ENCODE results near the gene PTPRT. TPM values are rescaled to one million over a fixed set of nuclear protein-coding genes. Genes with fewer than 3 reads are reported as not detected.

PTPRT gene
- total and polyA plus RNA-seq, 5 donors, result 0.06 to 0.40 (median 0.20) TPM

DNA sequence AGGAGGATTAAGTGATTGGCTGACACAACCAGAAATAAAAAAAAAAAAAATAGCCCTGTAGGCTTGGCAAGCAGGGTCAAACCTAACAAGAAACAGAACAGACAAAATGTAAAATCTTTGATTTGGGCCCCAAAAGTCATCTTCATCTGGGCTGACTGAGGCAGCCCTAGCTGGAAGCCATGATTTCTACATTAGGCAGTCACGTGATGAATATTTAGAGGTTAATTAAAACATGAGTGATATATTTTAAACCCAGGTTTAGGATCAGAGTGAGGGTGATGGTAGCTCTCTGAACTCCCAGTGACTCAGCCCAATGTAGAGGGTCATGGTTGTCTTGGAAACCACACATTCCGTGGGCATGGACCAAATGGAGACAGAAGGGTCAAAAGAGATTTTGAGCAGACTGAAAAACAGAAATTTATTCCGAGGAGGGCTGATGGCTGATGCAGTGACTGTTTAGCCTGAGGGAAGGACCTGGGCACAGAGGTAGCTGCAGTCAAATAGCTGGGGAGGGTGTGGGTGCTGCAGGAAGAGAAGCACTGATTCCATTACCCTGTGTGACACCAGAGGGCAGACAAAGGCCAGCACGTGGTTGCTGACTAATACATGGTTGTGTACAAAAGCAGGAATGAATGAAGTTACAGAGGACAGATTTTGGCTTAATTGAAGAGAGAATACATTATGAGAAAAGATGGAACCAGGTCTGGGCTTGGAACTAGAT is 998.4 kb downstream of the PTPRT start:
- no peaks in the 10 kb centered on the region for H3K9me3 ChIP-seq (ENCODE audit: control insufficient read depth, low read length)
- WGBS, result 61% methylated on average over 4 of the region's 4 CpGs
- H3K4me3 ChIP-seq (ENCODE audit: low read length), result no peak overlapping the region
- DNase-seq (no peak), ATAC-seq (no peak)
- no peaks in the 10 kb centered on the region for H3K27me3 ChIP-seq (ENCODE audit: control insufficient read depth, insufficient read depth)
- H3K27ac ChIP-seq (ENCODE audit: low read length), result no peak overlapping the region
- intact Hi-C loops (cut with DNase I), result no loop called here
- H3K4me1 ChIP-seq (ENCODE audit: control insufficient read depth, insufficient read depth, low read length), result no peaks in the 10 kb centered on the region

DNA sequence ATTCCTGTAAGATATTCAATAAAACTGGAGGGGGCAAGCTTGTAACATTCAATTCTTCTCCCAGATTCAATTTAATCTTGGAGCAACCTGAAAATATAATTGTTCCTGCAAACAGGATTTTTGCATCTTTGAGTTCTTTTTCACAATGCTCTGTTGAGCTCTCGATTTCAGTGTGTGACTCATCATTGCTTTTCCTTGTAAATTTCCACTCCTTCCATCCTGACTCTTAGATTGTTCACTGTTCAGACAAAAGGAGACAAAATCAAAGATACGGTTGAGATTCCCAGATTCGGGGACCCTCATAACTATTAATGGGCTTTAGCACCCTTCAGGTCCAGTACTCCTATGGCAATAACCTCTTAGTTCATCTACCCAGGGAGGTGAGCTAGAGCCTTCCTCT is 999.6 kb downstream of the PTPRT start:
- no peak overlapping the region for H3K4me3 ChIP-seq (ENCODE audit: low read length)
- no peaks in the 10 kb centered on the region for H3K9me3 ChIP-seq (ENCODE audit: control insufficient read depth, low read length)
- ATAC-seq (no peak), DNase-seq (no peak)
- no peak overlapping the region for H3K27ac ChIP-seq (ENCODE audit: low read length)
- WGBS, result 74% methylated on average over 3 of the region's 3 CpGs
- H3K27me3 ChIP-seq (ENCODE audit: control insufficient read depth, insufficient read depth), result no peaks in the 10 kb centered on the region
- intact Hi-C loops (cut with DNase I), result no loop called here
- no peaks in the 10 kb centered on the region for H3K4me1 ChIP-seq (ENCODE audit: control insufficient read depth, insufficient read depth, low read length)

DNA sequence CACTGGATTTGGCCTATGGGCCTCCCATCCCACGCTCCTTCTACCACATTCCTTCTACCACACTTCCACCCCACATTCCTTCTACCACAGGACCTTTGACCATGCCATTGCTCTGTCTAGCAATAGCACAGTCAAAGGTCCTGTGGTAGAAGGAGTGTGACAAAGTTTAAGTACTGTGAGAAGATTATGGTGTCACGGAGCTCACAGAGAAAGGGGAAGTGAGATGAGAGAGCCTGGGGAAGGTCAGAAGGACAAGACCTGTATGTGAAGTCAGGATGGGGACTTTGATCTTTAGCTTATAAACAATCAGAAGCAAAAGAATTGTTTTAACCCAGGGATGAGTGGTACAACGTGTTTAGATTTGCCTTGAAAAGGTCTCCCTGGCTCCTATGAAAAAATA is 1003.4 kb downstream of the PTPRT start:
- ATAC-seq (no peak), DNase-seq (no peak)
- no peak overlapping the region for H3K27ac ChIP-seq (ENCODE audit: low read length)
- no peaks in the 10 kb centered on the region for H3K27me3 ChIP-seq (ENCODE audit: control insufficient read depth, insufficient read depth)
- no peak overlapping the region for H3K4me3 ChIP-seq (ENCODE audit: low read length)
- H3K9me3 ChIP-seq (ENCODE audit: control insufficient read depth, low read length), result no peaks in the 10 kb centered on the region
- intact Hi-C loops (cut with DNase I), result no loop called here
- H3K4me1 ChIP-seq (ENCODE audit: control insufficient read depth, insufficient read depth, low read length), result no peaks in the 10 kb centered on the region
- 68% methylated on average over 3 of the region's 3 CpGs for WGBS

DNA sequence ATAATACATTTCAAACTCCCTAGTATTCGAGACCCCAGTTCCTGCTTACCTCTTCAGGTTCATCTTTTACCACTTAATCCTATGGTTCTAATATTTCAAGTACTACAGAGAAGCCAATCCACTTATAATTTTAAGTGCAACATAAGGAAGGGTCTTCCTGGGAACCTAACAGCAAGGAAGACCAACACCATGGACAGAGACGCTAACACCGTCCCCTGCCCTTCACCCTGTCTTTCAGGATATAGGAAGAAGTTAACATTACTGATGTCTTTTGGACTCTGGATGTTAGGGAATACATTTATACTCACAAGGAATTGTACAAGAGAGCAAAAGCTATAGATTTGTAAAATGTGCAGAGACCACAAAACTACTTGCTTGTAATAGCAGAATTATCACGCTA is 1006.6 kb downstream of the PTPRT start:
- Histone ChIP-seq H3K27me3 (ENCODE audit: control insufficient read depth, insufficient read depth) (no peaks in the 10 kb centered on the region), H3K4me3 (ENCODE audit: low read length) (no peak overlapping the region), H3K9me3 (ENCODE audit: control insufficient read depth, low read length) (no peaks in the 10 kb centered on the region), H3K4me1 (ENCODE audit: control insufficient read depth, insufficient read depth, low read length) (no peaks in the 10 kb centered on the region), H3K27ac (ENCODE audit: low read length) (no peak overlapping the region)
- DNase-seq, result no peak
- ATAC-seq, result no peak
- WGBS, result 55% methylated on average over 4 of the region's 4 CpGs
- intact Hi-C loops (cut with DNase I), result no loop called here

DNA sequence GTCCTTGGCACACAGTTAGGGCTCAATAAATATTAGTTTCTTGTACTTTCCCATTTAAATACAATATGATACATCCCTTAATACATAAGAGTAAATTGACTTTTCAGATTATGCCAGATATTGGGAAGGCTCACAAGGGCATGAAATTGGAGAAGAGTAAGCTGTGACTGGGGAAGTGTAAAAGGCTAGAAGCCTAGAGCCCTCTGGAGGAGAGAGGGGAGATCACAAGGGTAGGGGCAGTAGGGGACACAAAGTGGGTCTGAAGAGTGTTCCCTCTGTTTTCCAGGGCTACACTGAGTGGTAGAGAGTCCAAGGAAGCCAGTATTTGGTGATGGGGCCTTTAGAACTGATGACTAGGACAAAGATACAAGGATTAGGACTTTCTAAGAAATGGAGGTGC is 1008.6 kb downstream of the PTPRT start:
- no peak for DNase-seq
- no peak overlapping the region for H3K27ac ChIP-seq (ENCODE audit: low read length)

DNA sequence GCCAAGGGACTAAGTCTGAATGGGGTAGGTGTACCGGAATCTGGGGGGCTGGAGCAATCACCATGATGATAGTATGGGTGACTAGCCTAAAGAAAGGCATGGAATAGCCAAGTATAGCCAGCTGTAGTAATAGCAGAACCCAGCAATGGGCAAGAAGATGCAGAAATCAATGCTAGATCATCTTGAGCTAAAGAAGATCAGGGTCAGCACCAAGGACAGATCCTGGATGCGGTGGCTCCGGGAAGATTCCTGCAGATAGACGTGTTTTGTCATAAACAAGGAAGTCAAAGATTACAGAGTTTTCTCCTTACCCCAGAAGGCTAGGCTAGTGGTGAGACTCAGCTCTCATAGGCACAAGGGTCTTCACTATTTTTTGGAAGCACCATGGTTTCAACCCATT is 1009.9 kb downstream of the PTPRT start:
- H3K4me1 ChIP-seq (ENCODE audit: control insufficient read depth, insufficient read depth, low read length), result no peaks in the 10 kb centered on the region
- intact Hi-C loops (cut with DNase I), result no loop called here
- DNase-seq, result no peak
- WGBS, result 20% methylated on average over 4 of the region's 4 CpGs
- H3K4me3 ChIP-seq (ENCODE audit: low read length), result no peak overlapping the region
- no peak for ATAC-seq
- no peak overlapping the region for H3K27ac ChIP-seq (ENCODE audit: low read length)
- no peaks in the 10 kb centered on the region for H3K27me3 ChIP-seq (ENCODE audit: control insufficient read depth, insufficient read depth)
- no peaks in the 10 kb centered on the region for H3K9me3 ChIP-seq (ENCODE audit: control insufficient read depth, low read length)

More for the DNA sequence above, 1008.6 kb downstream of the PTPRT start:
- Histone ChIP-seq H3K4me1 (ENCODE audit: control insufficient read depth, insufficient read depth, low read length) (no peaks in the 10 kb centered on the region), H3K4me3 (ENCODE audit: low read length) (no peak overlapping the region), H3K9me3 (ENCODE audit: control insufficient read depth, low read length) (no peaks in the 10 kb centered on the region), H3K27me3 (ENCODE audit: control insufficient read depth, insufficient read depth) (no peaks in the 10 kb centered on the region)
- intact Hi-C loops (cut with DNase I), result no loop called here
- ATAC-seq, result no peak

DNA sequence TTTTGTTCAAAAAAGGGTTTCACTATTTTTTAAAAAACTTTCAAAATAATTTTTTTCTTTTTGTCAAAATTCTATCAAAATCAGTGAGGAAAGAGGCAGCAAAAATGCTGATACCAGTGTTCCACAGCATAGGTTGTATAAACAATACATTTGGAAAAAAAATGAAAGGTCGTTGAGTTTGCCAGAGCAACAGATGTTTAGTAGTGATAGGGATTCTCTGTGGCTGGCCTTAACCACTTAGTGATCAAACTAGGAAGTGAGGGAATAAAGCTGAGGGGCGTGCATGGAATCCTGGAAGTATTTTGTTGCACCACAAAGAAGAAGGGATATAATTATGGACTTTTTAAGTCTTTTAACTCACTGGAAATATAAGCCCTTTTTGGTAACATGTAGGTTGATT is 1016.3 kb downstream of the PTPRT start:
- 17% methylated on average over 2 of the region's 2 CpGs for WGBS
- H3K4me3 ChIP-seq (ENCODE audit: low read length), result no peak overlapping the region
- ATAC-seq, result no peak
- no peaks in the 10 kb centered on the region for H3K4me1 ChIP-seq (ENCODE audit: control insufficient read depth, insufficient read depth, low read length)
- no peak overlapping the region for H3K27ac ChIP-seq (ENCODE audit: low read length)
- intact Hi-C loops (cut with DNase I), result no loop called here
- DNase-seq, result no peak
- H3K27me3 ChIP-seq (ENCODE audit: control insufficient read depth, insufficient read depth), result no peaks in the 10 kb centered on the region
- H3K9me3 ChIP-seq (ENCODE audit: control insufficient read depth, low read length), result no peaks in the 10 kb centered on the region

DNA sequence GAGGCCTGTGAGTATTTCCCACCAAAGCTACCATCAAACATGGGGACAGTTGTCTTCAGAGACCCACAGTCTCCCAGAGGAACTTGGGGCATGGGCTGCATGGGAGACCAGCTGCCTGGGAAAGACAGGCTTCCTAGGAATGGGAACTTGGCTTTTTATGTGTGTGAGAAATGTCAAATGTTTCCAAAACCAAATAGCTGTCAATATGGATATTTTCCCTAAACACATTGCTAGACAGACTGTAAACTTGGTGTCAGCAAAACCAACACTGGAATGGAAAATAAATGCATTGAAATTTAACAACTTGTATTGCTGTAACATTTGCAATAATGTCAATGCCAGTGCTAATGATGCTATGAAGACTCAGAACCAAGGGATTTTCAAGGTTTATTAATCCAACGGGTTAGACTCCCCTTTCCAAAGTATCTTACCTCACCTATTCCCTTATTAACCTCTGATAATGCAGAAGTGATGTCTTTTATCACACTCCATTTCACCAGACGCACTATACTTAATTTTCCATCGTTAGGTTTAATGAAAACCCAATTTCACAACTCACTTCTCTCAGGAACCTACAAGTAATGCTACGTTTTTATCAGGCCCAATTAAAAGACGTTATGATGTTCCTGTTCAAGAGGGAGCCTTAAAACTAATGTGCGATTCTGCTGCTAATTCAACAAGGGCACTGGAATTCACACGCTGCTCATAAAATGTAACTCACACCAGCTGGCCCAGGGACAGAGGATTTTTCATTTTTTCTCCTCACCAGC is 1025.4 kb downstream of the PTPRT start:
- no peak overlapping the region for H3K27ac ChIP-seq (ENCODE audit: low read length)
- 72% methylated on average over 7 of the region's 7 CpGs for WGBS
- ATAC-seq (no peak), DNase-seq (no peak)
- H3K4me1 ChIP-seq (ENCODE audit: control insufficient read depth, insufficient read depth, low read length), result no peaks in the 10 kb centered on the region
- intact Hi-C loops (cut with DNase I), result no loop called here
- no peaks in the 10 kb centered on the region for H3K9me3 ChIP-seq (ENCODE audit: control insufficient read depth, low read length)
- H3K27me3 ChIP-seq (ENCODE audit: control insufficient read depth, insufficient read depth), result no peaks in the 10 kb centered on the region
- no peak overlapping the region for H3K4me3 ChIP-seq (ENCODE audit: low read length)

DNA sequence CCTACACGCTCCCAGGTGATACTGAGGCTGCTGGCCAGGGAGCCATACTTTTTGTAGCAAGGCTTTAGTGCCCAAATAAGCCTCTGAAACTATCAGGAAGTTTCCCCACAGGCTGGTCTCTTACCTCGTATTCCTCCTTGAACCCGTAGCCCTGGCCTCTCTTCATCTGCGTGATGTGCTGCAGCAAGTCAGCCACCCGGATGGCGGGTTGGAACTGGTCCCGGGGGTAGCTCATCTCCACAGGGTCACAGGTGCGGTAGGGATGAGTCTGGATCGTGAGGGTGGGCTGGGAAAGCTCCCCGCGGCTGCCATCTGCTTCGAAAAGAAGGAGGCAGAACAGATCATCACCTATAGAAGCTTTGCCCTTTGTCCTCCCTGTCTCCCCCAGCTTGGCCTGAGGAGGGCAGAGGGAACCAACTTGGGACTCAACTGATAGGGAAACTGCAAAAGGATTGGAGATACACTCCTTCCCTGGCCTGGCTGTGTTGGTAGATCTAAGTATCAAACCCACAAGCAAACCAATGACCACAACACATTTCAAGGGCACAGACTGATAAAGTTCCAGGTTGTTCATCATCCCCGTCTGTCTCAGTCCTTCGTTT is 1028.4 kb downstream of the PTPRT start:
- H3K4me3 ChIP-seq (ENCODE audit: low read length), result no peak overlapping the region
- no peaks in the 10 kb centered on the region for H3K27me3 ChIP-seq (ENCODE audit: control insufficient read depth, insufficient read depth)
- ATAC-seq (no peak), DNase-seq (no peak)
- no peak overlapping the region for H3K27ac ChIP-seq (ENCODE audit: low read length)
- H3K9me3 ChIP-seq (ENCODE audit: control insufficient read depth, low read length), result no peaks in the 10 kb centered on the region
- H3K4me1 ChIP-seq (ENCODE audit: control insufficient read depth, insufficient read depth, low read length), result no peaks in the 10 kb centered on the region
- WGBS, result 84% methylated on average over 14 of the region's 14 CpGs
- intact Hi-C loops (cut with DNase I), result no loop called here

DNA sequence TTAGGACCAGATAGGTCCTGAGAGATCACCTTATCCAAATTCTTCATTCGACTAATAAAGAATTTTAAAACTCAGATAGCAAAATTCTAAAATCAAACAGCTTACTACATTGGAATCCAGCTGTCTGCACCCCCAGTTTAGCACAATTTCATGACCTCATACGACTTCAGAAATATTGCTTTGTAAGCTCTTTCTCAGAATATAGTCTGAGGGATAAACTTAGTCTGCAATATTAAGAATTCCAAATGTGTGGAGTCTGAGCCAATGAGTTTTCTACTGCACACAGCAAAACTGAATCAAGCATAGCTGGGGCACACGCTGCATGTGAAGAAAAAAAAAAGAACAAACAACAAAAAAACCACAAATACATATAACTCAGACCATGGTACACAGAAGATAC is 1029.9 kb downstream of the PTPRT start:
- H3K27me3 ChIP-seq (ENCODE audit: control insufficient read depth, insufficient read depth), result no peaks in the 10 kb centered on the region
- no peak overlapping the region for H3K27ac ChIP-seq (ENCODE audit: low read length)
- 36% methylated on average over 3 of the region's 3 CpGs for WGBS
- H3K4me1 ChIP-seq (ENCODE audit: control insufficient read depth, insufficient read depth, low read length), result no peaks in the 10 kb centered on the region
- no peak for DNase-seq
- no peaks in the 10 kb centered on the region for H3K9me3 ChIP-seq (ENCODE audit: control insufficient read depth, low read length)
- intact Hi-C loops (cut with DNase I), result no loop called here
- no peak overlapping the region for H3K4me3 ChIP-seq (ENCODE audit: low read length)
- ATAC-seq, result no peak

DNA sequence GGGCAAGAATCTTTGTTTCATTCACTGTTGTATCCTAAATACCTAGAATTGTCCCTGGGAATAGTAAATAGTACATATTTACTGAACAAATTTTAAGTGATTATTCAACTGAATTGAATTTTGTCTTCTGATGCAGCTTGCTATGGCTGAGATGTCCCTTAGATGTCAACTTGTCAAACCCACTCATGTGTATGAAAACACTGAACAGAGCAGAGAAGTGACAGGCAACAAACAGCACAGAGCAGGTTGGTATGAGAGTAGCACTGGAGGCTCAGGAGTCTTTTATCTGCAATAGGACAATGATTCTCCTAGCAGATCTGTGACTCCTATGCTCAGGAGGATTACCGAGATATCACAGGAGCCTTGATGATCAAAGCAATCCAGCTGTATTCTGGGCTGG is 1031.4 kb downstream of the PTPRT start:
- intact Hi-C loops (cut with DNase I), result no loop called here
- no peaks in the 10 kb centered on the region for H3K27me3 ChIP-seq (ENCODE audit: control insufficient read depth, insufficient read depth)
- 59% methylated on average over 1 of the region's 1 CpG for WGBS
- DNase-seq (no peak), ATAC-seq (no peak)
- no peak overlapping the region for H3K4me3 ChIP-seq (ENCODE audit: low read length)
- no peak overlapping the region for H3K27ac ChIP-seq (ENCODE audit: low read length)
- no peaks in the 10 kb centered on the region for H3K4me1 ChIP-seq (ENCODE audit: control insufficient read depth, insufficient read depth, low read length)
- H3K9me3 ChIP-seq (ENCODE audit: control insufficient read depth, low read length), result no peaks in the 10 kb centered on the region
